Measurements from ENCODE around the gene RETREG3. TPM values are rescaled to one million over a fixed set of nuclear protein-coding genes. Genes with fewer than 3 reads are reported as not detected.

Gene RETREG3
- total and polyA plus RNA-seq, 9 of the 15 experiments (the other 6 are each of a cell fraction or from before 2014, with no cell fraction given) = 4.1 to 39.0 (median 16.9) TPM

DNA sequence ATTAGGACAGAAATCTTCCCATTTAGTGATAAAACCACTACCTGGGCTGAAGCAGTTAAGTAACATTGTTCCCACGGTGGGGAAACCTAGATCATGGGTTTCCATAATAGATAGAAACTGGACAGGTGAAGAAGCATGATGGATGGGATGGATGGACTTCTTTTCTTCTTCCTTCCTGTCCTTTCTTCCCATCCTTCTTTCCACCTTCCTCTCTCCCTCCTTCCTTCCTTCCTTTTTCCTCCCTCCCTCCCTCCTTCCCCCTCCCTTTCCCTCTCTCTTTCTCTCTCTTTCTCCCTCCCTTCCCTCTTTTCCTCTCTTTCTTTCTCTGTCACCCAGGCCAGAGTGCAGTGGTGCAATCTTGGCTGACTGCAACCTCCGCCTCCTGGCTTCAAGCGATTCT lies 34.7 kb downstream of the RETREG3 start:
- in situ Hi-C loops (cut with MboI) = no loop called here
- Histone ChIP-seq H3K4me3 (no peak overlapping the region), H3K4me1 (replicated peaks in 1 of 2; ENCODE audit: control insufficient read depth in 2 of 2, insufficient read depth in 2 of 2, low read length in 2 of 2) (peaks cover 23 to 32% of the 10 kb centered on the region in 2 experiments; a peak in 4 of 5 replicates), H2AFZ (ENCODE audit: low read depth, low read length) (no peak overlapping the region), H3K9me1 (ENCODE audit: control insufficient read depth, insufficient read depth, low read length) (no peaks in the 10 kb centered on the region), H3K27ac (ENCODE audit: extremely low read depth, low read depth, low read length) (no peak overlapping the region), H3K4me2 (ENCODE audit: insufficient read depth, low read length) (no peak overlapping the region), H3K9ac (ENCODE audit: insufficient read depth in 1 of 2, low read depth in 2 of 2, low read length in 2 of 2) (no peak overlapping the region), H3K36me3 (ENCODE audit: control insufficient read depth, insufficient read depth, low read length) (peaks cover 74% of the 10 kb centered on the region), H3K27me3 (ENCODE audit: control insufficient read depth in 2 of 2, insufficient read depth in 2 of 2, low read length in 2 of 2) (no peaks in the 10 kb centered on the region), H4K20me1 (replicated peaks; ENCODE audit: control insufficient read depth, insufficient read depth, low read length) (no peaks in the 10 kb centered on the region; the same call in 1 of the 2 replicates), H3K79me2 (ENCODE audit: control insufficient read depth, insufficient read depth, low read length) (peaks cover 78% of the 10 kb centered on the region), H3K9me3 (replicated peaks; ENCODE audit: control insufficient read depth, insufficient read depth, low read depth, low read length) (no peaks in the 10 kb centered on the region)
- no peak for ATAC-seq
- no TSS peak for BruUV-seq (replicated peaks)
- intact Hi-C loops (cut with micrococcal nuclease) = no loop called here
- CTCF ChIA-PET (ENCODE audit: low intra/inter-chr PET ratio) = interaction anchor here (0.6 kb wide), 1 partner anchor 881 kb away, joined by 3 read pairs; no protein-coding TSS in a partner anchor
- DNase-seq (ENCODE audit: extremely low read depth in 1 of 4, low spot score in 3 of 4) = no peak
- TF ChIP-seq, protein P1, sequence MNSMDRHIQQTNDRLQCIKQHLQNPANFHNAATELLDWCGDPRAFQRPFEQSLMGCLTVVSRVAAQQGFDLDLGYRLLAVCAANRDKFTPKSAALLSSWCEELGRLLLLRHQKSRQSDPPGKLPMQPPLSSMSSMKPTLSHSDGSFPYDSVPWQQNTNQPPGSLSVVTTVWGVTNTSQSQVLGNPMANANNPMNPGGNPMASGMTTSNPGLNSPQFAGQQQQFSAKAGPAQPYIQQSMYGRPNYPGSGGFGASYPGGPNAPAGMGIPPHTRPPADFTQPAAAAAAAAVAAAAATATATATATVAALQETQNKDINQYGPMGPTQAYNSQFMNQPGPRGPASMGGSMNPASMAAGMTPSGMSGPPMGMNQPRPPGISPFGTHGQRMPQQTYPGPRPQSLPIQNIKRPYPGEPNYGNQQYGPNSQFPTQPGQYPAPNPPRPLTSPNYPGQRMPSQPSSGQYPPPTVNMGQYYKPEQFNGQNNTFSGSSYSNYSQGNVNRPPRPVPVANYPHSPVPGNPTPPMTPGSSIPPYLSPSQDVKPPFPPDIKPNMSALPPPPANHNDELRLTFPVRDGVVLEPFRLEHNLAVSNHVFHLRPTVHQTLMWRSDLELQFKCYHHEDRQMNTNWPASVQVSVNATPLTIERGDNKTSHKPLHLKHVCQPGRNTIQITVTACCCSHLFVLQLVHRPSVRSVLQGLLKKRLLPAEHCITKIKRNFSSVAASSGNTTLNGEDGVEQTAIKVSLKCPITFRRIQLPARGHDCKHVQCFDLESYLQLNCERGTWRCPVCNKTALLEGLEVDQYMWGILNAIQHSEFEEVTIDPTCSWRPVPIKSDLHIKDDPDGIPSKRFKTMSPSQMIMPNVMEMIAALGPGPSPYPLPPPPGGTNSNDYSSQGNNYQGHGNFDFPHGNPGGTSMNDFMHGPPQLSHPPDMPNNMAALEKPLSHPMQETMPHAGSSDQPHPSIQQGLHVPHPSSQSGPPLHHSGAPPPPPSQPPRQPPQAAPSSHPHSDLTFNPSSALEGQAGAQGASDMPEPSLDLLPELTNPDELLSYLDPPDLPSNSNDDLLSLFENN (IDR thresholded peaks at IDR 0.05; ENCODE audit: low read depth in 2 of 2, low read length in 2 of 2) = no peak
- TF ChIP-seq RBFOX2 (IDR thresholded peaks at IDR 0.05; ENCODE audit: low read depth, low read length) (peak; percentile 25; the same call in 1 of the 2 replicates), SMARCC2 (IDR thresholded peaks at IDR 0.05; ENCODE audit: low read depth) (no peak)
- POLR2A ChIA-PET = interaction anchor here (1.6 kb wide), 1 partner anchor 11 kb away, joined by 7 read pairs; no protein-coding TSS in a partner anchor
- 67% methylated on average over 3 of the region's 3 CpGs for WGBS (ENCODE audit: insufficient coverage, low coverage, missing lambda C conversion rate)
- no peak for FAIRE-seq
